ENCODE data around the gene NLRP10.

NLRP10 gene

DNA sequence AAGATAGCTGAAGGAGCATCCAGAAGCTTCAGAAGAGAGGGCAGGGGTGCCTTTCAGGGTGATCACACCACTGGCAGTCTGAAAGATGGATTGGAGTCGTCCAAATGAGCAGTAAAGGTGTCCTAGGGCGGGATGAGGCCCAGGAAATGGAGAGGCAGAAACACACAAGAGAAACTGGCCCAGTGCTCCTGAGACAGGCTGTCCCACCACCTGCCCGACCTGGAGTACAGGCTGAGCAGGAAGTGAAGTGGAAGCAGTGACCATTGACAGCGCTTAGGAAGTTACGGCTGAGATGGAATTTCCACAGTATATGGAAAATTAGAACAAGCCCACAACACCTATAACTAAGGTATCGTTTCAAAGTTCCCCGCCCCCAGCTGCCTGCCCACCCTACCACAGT lies 37.9 kb upstream of the NLRP10 start:
- Histone ChIP-seq H3K9me3 (ENCODE audit: insufficient read depth, low read length, severe bottlenecking) (no peaks in the 10 kb centered on the region), H3K79me2 (ENCODE audit: insufficient read depth, low read length) (no peaks in the 10 kb centered on the region), H2AFZ (ENCODE audit: low read depth, low read length) (no peak overlapping the region), H3K36me3 (ENCODE audit: insufficient read depth, low read length) (peaks cover 10% of the 10 kb centered on the region; the same call in 1 of the 2 replicates), H3K27me3 (ENCODE audit: insufficient read depth, low read length, poor library complexity) (no peaks in the 10 kb centered on the region), H4K20me1 (ENCODE audit: insufficient read depth, low read length) (no peaks in the 10 kb centered on the region), H3K27ac (ENCODE audit: low read length) (no peak overlapping the region), H3K4me2 (ENCODE audit: insufficient read depth, low read length) (no peak overlapping the region), H3K4me1 (ENCODE audit: insufficient read depth, low read length) (no peaks in the 10 kb centered on the region), H3K9ac (ENCODE audit: low read depth, low read length) (no peak overlapping the region), H3K4me3 (ENCODE audit: low read depth in 1 of 2, low read length in 2 of 2) (no peak overlapping the region)
- ATAC-seq (ENCODE audit: insufficient read depth, low read depth) (no peak), DNase-seq (no peak)
- TF ChIP-seq EZH2 (IDR thresholded peaks at IDR 0.05; ENCODE audit: borderline replicate concordance, low read depth, low read length, severe bottlenecking), result no peak
- TF ChIP-seq, protein P1, sequence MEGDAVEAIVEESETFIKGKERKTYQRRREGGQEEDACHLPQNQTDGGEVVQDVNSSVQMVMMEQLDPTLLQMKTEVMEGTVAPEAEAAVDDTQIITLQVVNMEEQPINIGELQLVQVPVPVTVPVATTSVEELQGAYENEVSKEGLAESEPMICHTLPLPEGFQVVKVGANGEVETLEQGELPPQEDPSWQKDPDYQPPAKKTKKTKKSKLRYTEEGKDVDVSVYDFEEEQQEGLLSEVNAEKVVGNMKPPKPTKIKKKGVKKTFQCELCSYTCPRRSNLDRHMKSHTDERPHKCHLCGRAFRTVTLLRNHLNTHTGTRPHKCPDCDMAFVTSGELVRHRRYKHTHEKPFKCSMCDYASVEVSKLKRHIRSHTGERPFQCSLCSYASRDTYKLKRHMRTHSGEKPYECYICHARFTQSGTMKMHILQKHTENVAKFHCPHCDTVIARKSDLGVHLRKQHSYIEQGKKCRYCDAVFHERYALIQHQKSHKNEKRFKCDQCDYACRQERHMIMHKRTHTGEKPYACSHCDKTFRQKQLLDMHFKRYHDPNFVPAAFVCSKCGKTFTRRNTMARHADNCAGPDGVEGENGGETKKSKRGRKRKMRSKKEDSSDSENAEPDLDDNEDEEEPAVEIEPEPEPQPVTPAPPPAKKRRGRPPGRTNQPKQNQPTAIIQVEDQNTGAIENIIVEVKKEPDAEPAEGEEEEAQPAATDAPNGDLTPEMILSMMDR (IDR thresholded peaks at IDR 0.05; ENCODE audit: borderline replicate concordance, extremely low read depth, low read length, poor library complexity, severe bottlenecking), result no peak

DNA sequence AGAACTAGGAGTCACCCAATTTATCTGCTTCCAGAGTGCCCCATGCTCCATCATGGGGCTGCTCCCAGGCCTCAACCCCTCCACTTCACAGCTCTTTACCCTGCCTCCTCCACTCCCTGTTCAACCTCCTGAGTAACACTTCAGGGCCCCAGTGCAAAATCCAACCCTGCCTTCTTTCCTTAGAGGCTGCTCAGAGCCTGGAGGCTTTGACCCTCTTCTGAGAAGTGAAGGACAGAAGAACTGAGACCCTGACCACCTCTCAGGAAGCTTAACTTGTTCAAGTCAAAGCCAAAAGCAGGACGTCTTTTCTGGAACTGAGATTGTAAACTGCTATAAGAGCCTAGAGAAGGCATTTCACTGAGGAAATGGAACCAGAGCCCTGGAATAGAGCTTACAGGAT lies 37.4 kb upstream of the NLRP10 start:
- no peaks in the 10 kb centered on the region for H4K20me1 ChIP-seq (ENCODE audit: insufficient read depth, low read length)
- H3K9ac ChIP-seq (ENCODE audit: low read depth, low read length), result no peak overlapping the region
- no peak overlapping the region for H3K27ac ChIP-seq (ENCODE audit: low read length)
- TF ChIP-seq, protein P1 (IDR thresholded peaks at IDR 0.05; ENCODE audit: borderline replicate concordance, extremely low read depth, low read length, poor library complexity, severe bottlenecking), result no peak
- TF ChIP-seq EZH2 (IDR thresholded peaks at IDR 0.05; ENCODE audit: borderline replicate concordance, low read depth, low read length, severe bottlenecking), result no peak
- no peaks in the 10 kb centered on the region for H3K4me1 ChIP-seq (ENCODE audit: insufficient read depth, low read length)
- no peak overlapping the region for H2AFZ ChIP-seq (ENCODE audit: low read depth, low read length)
- ATAC-seq (ENCODE audit: insufficient read depth, low read depth) (0 out of 3 replicates have a peak, but pooled peaks have one; percentile 7), DNase-seq (no peak)
- no peaks in the 10 kb centered on the region for H3K27me3 ChIP-seq (ENCODE audit: insufficient read depth, low read length, poor library complexity)
- no peaks in the 10 kb centered on the region for H3K79me2 ChIP-seq (ENCODE audit: insufficient read depth, low read length)
- peaks cover 15% of the 10 kb centered on the region; the same call in 1 of the 2 replicates for H3K36me3 ChIP-seq (ENCODE audit: insufficient read depth, low read length)
- no peaks in the 10 kb centered on the region for H3K9me3 ChIP-seq (ENCODE audit: insufficient read depth, low read length, severe bottlenecking)
- H3K4me3 ChIP-seq (ENCODE audit: low read depth in 1 of 2, low read length in 2 of 2), result no peak overlapping the region
- H3K4me2 ChIP-seq (ENCODE audit: insufficient read depth, low read length), result no peak overlapping the region

DNA sequence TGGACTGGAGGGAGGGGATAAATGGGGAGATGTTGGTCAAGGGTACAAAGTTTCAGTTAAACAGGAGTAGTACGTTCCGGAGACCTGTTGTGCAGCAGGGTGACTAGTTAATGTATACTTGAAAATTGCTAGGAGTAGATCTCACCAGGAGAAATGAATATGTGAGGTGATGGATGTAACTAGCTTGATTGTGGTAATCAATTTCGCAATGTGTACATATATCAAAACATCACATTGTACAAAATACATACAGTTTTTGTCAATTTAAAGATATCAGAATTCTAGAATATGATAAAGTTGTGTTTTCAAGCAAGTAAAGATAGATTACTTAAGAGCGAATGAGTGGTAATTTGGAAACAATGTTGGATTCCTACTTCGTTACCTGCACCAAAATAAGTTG lies 35.1 kb upstream of the NLRP10 start:
- no peak overlapping the region for H3K4me3 ChIP-seq (ENCODE audit: low read depth in 1 of 2, low read length in 2 of 2)
- no peaks in the 10 kb centered on the region for H3K4me1 ChIP-seq (ENCODE audit: insufficient read depth, low read length)
- peaks cover 38% of the 10 kb centered on the region for H3K36me3 ChIP-seq (ENCODE audit: insufficient read depth, low read length)
- no peaks in the 10 kb centered on the region for H3K79me2 ChIP-seq (ENCODE audit: insufficient read depth, low read length)
- no peaks in the 10 kb centered on the region for H3K9me3 ChIP-seq (ENCODE audit: insufficient read depth, low read length, severe bottlenecking)
- H2AFZ ChIP-seq (ENCODE audit: low read depth, low read length), result no peak overlapping the region
- TF ChIP-seq, protein P1 (IDR thresholded peaks at IDR 0.05; ENCODE audit: borderline replicate concordance, extremely low read depth, low read length, poor library complexity, severe bottlenecking), result no peak
- no peak for TF ChIP-seq EZH2 (IDR thresholded peaks at IDR 0.05; ENCODE audit: borderline replicate concordance, low read depth, low read length, severe bottlenecking)
- H3K27me3 ChIP-seq (ENCODE audit: insufficient read depth, low read length, poor library complexity), result no peaks in the 10 kb centered on the region
- ATAC-seq (ENCODE audit: insufficient read depth, low read depth) (no peak), DNase-seq (no peak)
- H4K20me1 ChIP-seq (ENCODE audit: insufficient read depth, low read length), result no peaks in the 10 kb centered on the region
- H3K27ac ChIP-seq (ENCODE audit: low read length), result no peak overlapping the region
- no peak overlapping the region for H3K4me2 ChIP-seq (ENCODE audit: insufficient read depth, low read length)
- no peak overlapping the region for H3K9ac ChIP-seq (ENCODE audit: low read depth, low read length)

DNA sequence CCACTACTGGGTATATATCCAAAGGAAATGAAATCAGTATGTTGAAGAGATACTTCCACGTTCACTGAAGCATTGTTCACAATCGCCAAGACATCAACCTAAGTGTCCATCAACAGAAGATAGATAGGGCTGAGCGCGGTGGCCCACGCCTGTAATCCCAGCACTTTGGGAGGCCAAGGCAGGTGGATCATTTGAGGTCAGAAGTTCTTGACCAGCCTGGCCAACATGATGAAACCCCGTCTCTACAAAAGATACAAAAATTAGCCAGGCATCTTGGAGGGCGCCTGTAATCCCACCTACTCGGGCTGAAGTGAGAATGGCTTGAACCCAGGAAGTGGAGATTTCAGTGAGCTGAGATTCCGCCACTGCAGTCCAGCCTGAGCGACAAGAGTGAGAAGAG lies 34.5 kb upstream of the NLRP10 start:
- Histone ChIP-seq H3K79me2 (ENCODE audit: insufficient read depth, low read length) (no peaks in the 10 kb centered on the region), H3K27me3 (ENCODE audit: insufficient read depth, low read length, poor library complexity) (no peaks in the 10 kb centered on the region), H3K27ac (ENCODE audit: low read length) (no peak overlapping the region), H3K9me3 (ENCODE audit: insufficient read depth, low read length, severe bottlenecking) (no peaks in the 10 kb centered on the region), H3K9ac (ENCODE audit: low read depth, low read length) (no peak overlapping the region), H3K4me1 (ENCODE audit: insufficient read depth, low read length) (no peaks in the 10 kb centered on the region), H4K20me1 (ENCODE audit: insufficient read depth, low read length) (no peaks in the 10 kb centered on the region), H3K4me3 (ENCODE audit: low read depth in 1 of 2, low read length in 2 of 2) (no peak overlapping the region), H3K4me2 (ENCODE audit: insufficient read depth, low read length) (no peak overlapping the region), H2AFZ (ENCODE audit: low read depth, low read length) (no peak overlapping the region), H3K36me3 (ENCODE audit: insufficient read depth, low read length) (peaks cover 44% of the 10 kb centered on the region)
- no peak for TF ChIP-seq EZH2 (IDR thresholded peaks at IDR 0.05; ENCODE audit: borderline replicate concordance, low read depth, low read length, severe bottlenecking)
- TF ChIP-seq, protein P1 (IDR thresholded peaks at IDR 0.05; ENCODE audit: borderline replicate concordance, extremely low read depth, low read length, poor library complexity, severe bottlenecking), result no peak
- DNase-seq, result no peak
- ATAC-seq (ENCODE audit: insufficient read depth, low read depth), result no peak
